Kidney (tissue), 14 donors: ENCODE measurements around the gene ACTA2. TPM values are rescaled to one million over a fixed set of nuclear protein-coding genes. Genes with fewer than 3 reads are reported as not detected.
A peak's percentile ranks its signal among the peaks of the same experiment; 100 is the strongest.
"Not testable (repeated sequence)": the region's sequence is repeated elsewhere in the genome, so short reads cannot be mapped to it uniquely, and the experiment has no call there.

Experiments
- DNase-seq, 5 donors: peaks; one replicate each; pipeline ENCODE4 v3.0.0-alpha.2; 2013 to 2020
- FAIRE-seq: peaks from 2 replicates; lab custom pipeline; 2012; peaks lifted over from hg19 to GRCh38; lab: Jason Lieb, UNC
- H3K27ac ChIP-seq, 2 donors: one replicate each; pipeline ENCODE4 v1.7.0; 2013; ENCODE audit warnings: low read depth in 2 of 2, low read length in 2 of 2, inconsistent platforms in 1 of 2
- H3K27me3 ChIP-seq: one replicate; pipeline ENCODE4 v1.7.1; 2013; ENCODE audit warnings: low read length, inconsistent platforms; ENCODE audit not compliant: control insufficient read depth, insufficient read depth
- H3K36me3 ChIP-seq, 3 donors: one replicate each; pipeline versions ENCODE4 v1.7.0 to v1.7.1; 2013; ENCODE audit warnings: low read length in 3 of 3, control low read depth in 1 of 3, inconsistent platforms in 1 of 3; ENCODE audit not compliant: insufficient read depth in 3 of 3, control insufficient read depth in 2 of 3
- H3K4me1 ChIP-seq, 3 donors: one replicate each; pipeline versions ENCODE4 v1.7.0 to v1.7.1; 2013; ENCODE audit warnings: low read length in 3 of 3, inconsistent platforms in 1 of 3, low read depth in 1 of 3; ENCODE audit not compliant: control insufficient read depth in 2 of 3, insufficient read depth in 2 of 3
- H3K4me3 ChIP-seq, 3 donors: one replicate each; pipeline versions ENCODE4 v1.7.0 to v1.8.1; 2013; ENCODE audit warnings: low read length in 3 of 3, control low read depth in 1 of 3, inconsistent platforms in 1 of 3
- H3K9ac ChIP-seq, 3 donors: one replicate each; pipeline versions ENCODE4 v1.7.0 to v1.7.1; 2013; ENCODE audit warnings: low read length in 3 of 3, control low read depth in 1 of 3, inconsistent platforms in 1 of 3
- H3K9me3 ChIP-seq, 3 donors: one replicate each; pipeline versions ENCODE4 v1.7.0 to v1.7.1; 2013; ENCODE audit warnings: low read length in 3 of 3, control low read depth in 1 of 3, inconsistent platforms in 1 of 3; ENCODE audit not compliant: control insufficient read depth in 2 of 3, insufficient read depth in 1 of 3
- CTCF ChIP-seq: IDR thresholded peaks from 3 replicates; pipeline ENCODE4 v1.5.1; 2012; ENCODE audit warnings: mild to moderate bottlenecking, moderate library complexity, borderline replicate concordance; ENCODE audit not compliant: insufficient read depth; ENCODE audit errors: extremely low read depth
- intact Hi-C: fragments of 100-400 bp; cut with DNase I; formaldehyde crosslinking; loops from one replicate; pipeline ENCODE4 v1.11.1; 2022
- polyA plus RNA-seq: library from polyadenylated mRNA; stranded (reverse); fragments of 350-450 nt; fragmentation: Illumina TruSeq; extraction: RNeasy Lipid Tissue Mini Kit (QIAGEN cat#74804); gene quantifications from one replicate; pipeline ENCODE4 v1.2.3, GENCODE V29; 2014; ENCODE audit warnings: low read depth, low replicate concordance; ENCODE audit not compliant: insufficient read depth
- total RNA-seq: library from RNA; stranded (reverse); fragmentation: NEBNext Ultra II Directional; extraction: Animal tissue kit (Norgen Biotek cat#: 25700); gene quantifications from one replicate; pipeline ENCODE4 v1.2.1, GENCODE V29; 2021
- donor health status: control.
- donor health status: control.
- donor health status: control.
- donor health status: control.
- donor health status: control.
- donor health status: DM: yes; HTN: yes; CAD: no.
- donor health status: Normal renal cell carcinoma (clear cell type).

Gene ACTA2
- total and polyA plus RNA-seq, 2 donors from 2014 or later: 378 to 471 TPM

- peaks cover 0 to 4% (median 0%) of the 10 kb centered on the region in 3 donors for H3K36me3 ChIP-seq
- DNase-seq (peak; percentile 75 to 91 (median 82)), FAIRE-seq (peak; percentile 56)
- H3K9me3 ChIP-seq: no peaks in the 10 kb centered on the region
- H3K9ac ChIP-seq: peak overlapping the region in 2 of 3 donors; percentile 9 to 55
- H3K4me3 ChIP-seq: peak overlapping the region; percentile 7 to 18 (median 13)
- H3K27ac ChIP-seq: no peak overlapping the region
- peak; percentile 89 for TF ChIP-seq CTCF
- intact Hi-C loops: loop anchor here (5.0 kb wide), 3 partner anchors 52 to 282 kb away; no protein-coding TSS in a partner anchor
- peaks cover 0 to 11% (median 8%) of the 10 kb centered on the region in 3 donors for H3K4me1 ChIP-seq
- no peaks in the 10 kb centered on the region for H3K27me3 ChIP-seq
Observed at GRCh38 chr10:88934900-88935672, 17.5 kb downstream of the ACTA2 start.

DNA sequence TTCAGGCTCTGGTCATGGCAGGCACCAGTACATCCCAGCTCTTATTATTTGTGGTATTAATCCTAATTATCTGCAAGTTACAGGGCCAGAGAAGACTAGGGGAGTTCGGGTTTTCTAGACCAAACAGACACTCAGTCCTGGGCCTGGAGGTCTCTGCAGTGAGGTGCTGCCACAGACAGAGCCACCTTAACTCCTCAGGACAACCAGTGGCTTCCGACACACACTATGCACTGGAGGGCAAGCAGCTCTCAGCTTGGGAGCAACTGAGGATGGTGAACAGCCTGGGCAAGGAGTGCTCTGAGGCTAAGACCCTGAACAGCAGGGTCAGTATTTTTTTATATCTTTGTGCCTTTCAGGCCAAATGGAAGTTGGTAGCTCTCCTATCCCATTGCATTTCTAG, 19.0 kb downstream of the ACTA2 start:
- no peaks in the 10 kb centered on the region for H3K27me3 ChIP-seq
- H3K4me3 ChIP-seq: no peak overlapping the region
- DNase-seq (no peak), FAIRE-seq (no peak)
- H3K27ac ChIP-seq: no peak overlapping the region
- TF ChIP-seq CTCF: no peak
- peaks cover 0 to 4% (median 0%) of the 10 kb centered on the region in 3 donors for H3K36me3 ChIP-seq
- no peaks in the 10 kb centered on the region for H3K9me3 ChIP-seq
- intact Hi-C loops: loop anchor here (5.0 kb wide), 1 partner anchor 101 kb away; no protein-coding TSS in a partner anchor
- H3K4me1 ChIP-seq: peaks cover 0 to 11% (median 8%) of the 10 kb centered on the region in 3 donors
- H3K9ac ChIP-seq: no peak overlapping the region

DNA sequence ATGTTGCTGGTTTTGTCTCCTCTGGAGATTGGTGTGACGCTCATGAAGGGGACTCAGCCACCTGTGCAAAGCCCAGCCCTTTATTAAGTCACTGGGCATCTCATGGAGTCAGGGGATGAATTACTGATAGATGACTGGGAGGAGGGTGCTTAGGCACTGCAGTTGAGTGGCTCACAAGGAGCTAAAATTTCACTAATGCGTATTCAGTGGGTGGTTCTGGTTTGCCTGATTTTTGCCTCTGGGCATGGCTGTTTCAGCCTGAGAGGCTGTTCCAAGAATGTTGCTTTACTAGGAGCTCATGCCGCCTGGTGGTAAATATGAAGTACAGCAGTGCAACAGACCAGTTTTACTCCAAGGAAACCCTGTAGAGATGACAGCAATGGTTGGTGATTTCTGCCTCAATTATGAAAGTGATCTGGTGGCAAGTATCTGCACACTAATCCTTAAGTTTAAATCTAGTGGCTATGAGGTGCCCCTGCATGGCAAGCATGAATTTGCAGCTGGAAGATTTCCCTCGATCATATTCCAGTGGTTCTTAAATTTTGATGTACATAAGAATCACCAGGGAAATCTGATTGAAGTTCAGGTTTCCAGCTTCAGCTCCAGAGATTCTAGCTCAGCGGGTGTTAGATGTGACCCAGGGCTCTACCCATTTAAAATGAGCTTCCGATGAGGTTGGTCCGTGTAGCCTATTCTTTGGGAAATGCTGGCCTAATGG, 19.9 kb downstream of the ACTA2 start:
- FAIRE-seq: peak; percentile 80
- peak; percentile 96 for TF ChIP-seq CTCF
- Histone ChIP-seq H3K4me3 (no peak overlapping the region), H3K9ac (no peak overlapping the region), H3K36me3 (peaks cover 0 to 4% (median 0%) of the 10 kb centered on the region in 3 donors), H3K27me3 (no peaks in the 10 kb centered on the region), H3K27ac (no peak overlapping the region), H3K9me3 (no peaks in the 10 kb centered on the region), H3K4me1 (peaks cover 0 to 11% (median 8%) of the 10 kb centered on the region in 3 donors)
- intact Hi-C loops: loop anchor here (5.0 kb wide), 1 partner anchor 100 kb away; no protein-coding TSS in a partner anchor
- DNase-seq: peak; percentile 72 to 94 (median 81)

GRCh38 chr10:88932029-88932428, 20.5 kb downstream of the ACTA2 start:
- intact Hi-C loops: loop anchor here (5.0 kb wide), 1 partner anchor 100 kb away; no protein-coding TSS in a partner anchor
- not testable (repeated sequence) for H3K27ac ChIP-seq, H3K36me3 ChIP-seq, H3K9ac ChIP-seq, DNase-seq, H3K9me3 ChIP-seq, H3K27me3 ChIP-seq, H3K4me3 ChIP-seq, FAIRE-seq
- peaks cover 0 to 11% (median 8%) of the 10 kb centered on the region in 3 donors for H3K4me1 ChIP-seq
